ENCODE measurements around the gene GMCL1. TPM values are rescaled to one million over a fixed set of nuclear protein-coding genes. Genes with fewer than 3 reads are reported as not detected.
"Not testable (repeated sequence)": the region's sequence is repeated elsewhere in the genome, so short reads cannot be mapped to it uniquely, and the experiment has no call there.

GMCL1 gene
- total RNA-seq, 6 experiments from 2014 or later: 6.5 to 11.2 (median 7.7) TPM

- Mint-ChIP-seq H3K36me3 (ENCODE audit: low read depth) (peaks cover 22% of the 10 kb centered on the region; the same call in 1 of the 2 replicates), H3K27ac (no peak overlapping the region), H3K9me3 (no peaks in the 10 kb centered on the region), H3K4me1 (ENCODE audit: low read depth) (peaks cover 29% of the 10 kb centered on the region), H3K4me3 (no peak overlapping the region), H3K27me3 (ENCODE audit: insufficient read depth) (no peaks in the 10 kb centered on the region)
- no peak for TF ChIP-seq CTCF (IDR thresholded peaks at IDR 0.05)
- DNase-seq: no peak
These were observed 27.6 kb upstream of the GMCL1 start for GRCh38 chr2:69801745-69802290.

- not testable (repeated sequence) for H3K4me3 Mint-ChIP-seq; H3K9me3 Mint-ChIP-seq; H3K27ac Mint-ChIP-seq; DNase-seq; H3K27me3 Mint-ChIP-seq (ENCODE audit: insufficient read depth)
- Mint-ChIP-seq H3K4me1 (ENCODE audit: low read depth) (peaks cover 20% of the 10 kb centered on the region), H3K36me3 (ENCODE audit: low read depth) (peaks cover 22% of the 10 kb centered on the region; the same call in 1 of the 2 replicates)
These were observed 26.6 kb upstream of the GMCL1 start for GRCh38 chr2:69802781-69803367.

GRCh38 chr2:69804416-69804815, 25.0 kb upstream of the GMCL1 start:
- DNase-seq: no peak
- Mint-ChIP-seq H3K4me1 (ENCODE audit: low read depth) (peaks cover 5% of the 10 kb centered on the region), H3K9me3 (no peaks in the 10 kb centered on the region), H3K4me3 (no peak overlapping the region), H3K27ac (no peak overlapping the region), H3K27me3 (ENCODE audit: insufficient read depth) (no peaks in the 10 kb centered on the region), H3K36me3 (ENCODE audit: low read depth) (peaks cover 22% of the 10 kb centered on the region; the same call in 1 of the 2 replicates)
- no peak for TF ChIP-seq CTCF (IDR thresholded peaks at IDR 0.05)

GRCh38 chr2:69805887-69806286, 23.6 kb upstream of the GMCL1 start:
- no peaks in the 10 kb centered on the region for H3K9me3 Mint-ChIP-seq
- no peaks in the 10 kb centered on the region for H3K4me1 Mint-ChIP-seq (ENCODE audit: low read depth)
- no peak overlapping the region for H3K4me3 Mint-ChIP-seq
- TF ChIP-seq CTCF (IDR thresholded peaks at IDR 0.05): no peak
- H3K27me3 Mint-ChIP-seq (ENCODE audit: insufficient read depth): no peaks in the 10 kb centered on the region
- no peak overlapping the region for H3K27ac Mint-ChIP-seq
- DNase-seq: no peak
- peaks cover 17% of the 10 kb centered on the region; the same call in 1 of the 2 replicates for H3K36me3 Mint-ChIP-seq (ENCODE audit: low read depth)

GRCh38 chr2:69807821-69808540, 21.5 kb upstream of the GMCL1 start:
- no peak for DNase-seq
- no peak for TF ChIP-seq CTCF (IDR thresholded peaks at IDR 0.05)
- Mint-ChIP-seq H3K27ac (no peak overlapping the region), H3K4me3 (no peak overlapping the region), H3K27me3 (ENCODE audit: insufficient read depth) (no peaks in the 10 kb centered on the region; the same call in 1 of the 2 replicates), H3K36me3 (ENCODE audit: low read depth) (peaks cover 16% of the 10 kb centered on the region; the same call in 1 of the 2 replicates), H3K9me3 (no peaks in the 10 kb centered on the region), H3K4me1 (ENCODE audit: low read depth) (no peaks in the 10 kb centered on the region)

GRCh38 chr2:69810550-69810949, 18.9 kb upstream of the GMCL1 start:
- TF ChIP-seq CTCF (IDR thresholded peaks at IDR 0.05): no peak
- H3K36me3 Mint-ChIP-seq (ENCODE audit: low read depth): peaks cover 12% of the 10 kb centered on the region; the same call in 1 of the 2 replicates
- no peak for DNase-seq
- no peaks in the 10 kb centered on the region for H3K4me1 Mint-ChIP-seq (ENCODE audit: low read depth)
- H3K4me3 Mint-ChIP-seq: no peak overlapping the region
- H3K27me3 Mint-ChIP-seq (ENCODE audit: insufficient read depth): no peaks in the 10 kb centered on the region; the same call in 1 of the 2 replicates
- no peak overlapping the region for H3K27ac Mint-ChIP-seq
- H3K9me3 Mint-ChIP-seq: no peaks in the 10 kb centered on the region
